ENCODE data around the gene BOC.

DNA sequence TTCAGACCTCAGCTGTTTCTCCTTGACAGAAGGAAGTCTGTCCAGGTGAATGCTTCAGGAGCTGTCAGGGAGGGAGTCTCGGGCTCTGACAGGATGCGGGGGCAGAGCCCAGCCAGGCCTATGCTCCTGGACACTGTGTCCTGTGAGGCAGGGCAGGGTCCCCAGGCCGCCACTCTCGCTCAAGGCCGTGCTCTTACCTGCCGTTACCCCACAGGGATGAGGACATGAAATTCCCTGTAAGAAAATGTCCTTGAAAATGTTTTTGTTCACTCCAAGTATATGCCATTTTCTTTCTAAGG, 63.9 kb downstream of the BOC start:
- TF ChIP-seq, protein P1, sequence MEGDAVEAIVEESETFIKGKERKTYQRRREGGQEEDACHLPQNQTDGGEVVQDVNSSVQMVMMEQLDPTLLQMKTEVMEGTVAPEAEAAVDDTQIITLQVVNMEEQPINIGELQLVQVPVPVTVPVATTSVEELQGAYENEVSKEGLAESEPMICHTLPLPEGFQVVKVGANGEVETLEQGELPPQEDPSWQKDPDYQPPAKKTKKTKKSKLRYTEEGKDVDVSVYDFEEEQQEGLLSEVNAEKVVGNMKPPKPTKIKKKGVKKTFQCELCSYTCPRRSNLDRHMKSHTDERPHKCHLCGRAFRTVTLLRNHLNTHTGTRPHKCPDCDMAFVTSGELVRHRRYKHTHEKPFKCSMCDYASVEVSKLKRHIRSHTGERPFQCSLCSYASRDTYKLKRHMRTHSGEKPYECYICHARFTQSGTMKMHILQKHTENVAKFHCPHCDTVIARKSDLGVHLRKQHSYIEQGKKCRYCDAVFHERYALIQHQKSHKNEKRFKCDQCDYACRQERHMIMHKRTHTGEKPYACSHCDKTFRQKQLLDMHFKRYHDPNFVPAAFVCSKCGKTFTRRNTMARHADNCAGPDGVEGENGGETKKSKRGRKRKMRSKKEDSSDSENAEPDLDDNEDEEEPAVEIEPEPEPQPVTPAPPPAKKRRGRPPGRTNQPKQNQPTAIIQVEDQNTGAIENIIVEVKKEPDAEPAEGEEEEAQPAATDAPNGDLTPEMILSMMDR (conservative IDR thresholded peaks at IDR 0.05; ENCODE audit: low read depth, low read length): no peak
- TF ChIP-seq EZH2 (IDR thresholded peaks at IDR 0.05; ENCODE audit: low read length, unreplicated experiment) (no peak), EZH2phosphoT487 (IDR thresholded peaks at IDR 0.05; ENCODE audit: borderline replicate concordance, low read length) (no peak)
